SU-DHL-6 (cell line): Measurements from ENCODE around the gene ARMS2.

Experiments
- H2AFZ ChIP-seq: fragments of 200-600 bp; sonication (generic); 2 replicates; pipeline ENCODE4 v1.6.1; 2014; ENCODE audit warnings: low read depth, mild to moderate bottlenecking, moderate library complexity, mixed read lengths, antibody characterized with exemption, low read length; ENCODE audit not compliant: severe bottlenecking
- H3F3A ChIP-seq: fragments of 200-600 bp; shearing (Covaris generic); 2 replicates; pipeline ENCODE4 v1.6.0; 2016; ENCODE audit warnings: antibody characterized with exemption, mild to moderate bottlenecking; ENCODE audit not compliant: insufficient read depth
- H3K27ac ChIP-seq: fragments of 200-600 bp; sonication (generic); 2 replicates; pipeline ENCODE4 v1.5.1; 2016; ENCODE audit warnings: low read depth, mild to moderate bottlenecking, low read length, moderate library complexity, mixed read lengths
- H3K27me3 ChIP-seq: fragments of 200-600 bp; sonication (generic), shearing (Covaris generic); 2 replicates; pipeline ENCODE4 v1.6.0; 2014; ENCODE audit warnings: mild to moderate bottlenecking, low read length
- H3K36me3 ChIP-seq: fragments of 200-600 bp; sonication (generic); 2 replicates; pipeline ENCODE4 v1.6.1; 2014; ENCODE audit warnings: mild to moderate bottlenecking, low read length, mixed read lengths
- H3K4me2 ChIP-seq: fragments of 300-600, 200-600 bp; shearing (Covaris generic), sonication (generic); 2 replicates; pipeline ENCODE4 v1.6.0; 2014; ENCODE audit warnings: low read length, low read depth, mild to moderate bottlenecking; ENCODE audit not compliant: poor library complexity, severe bottlenecking
- H3K4me3 ChIP-seq: fragments of 200-600 bp; sonication (generic); 2 replicates; pipeline ENCODE4 v1.5.1; 2014; ENCODE audit warnings: antibody characterized with exemption, low read length, mild to moderate bottlenecking, mixed read lengths; ENCODE audit not compliant: insufficient read depth, poor library complexity, severe bottlenecking
- H3K79me2 ChIP-seq: fragments of 200-600 bp; sonication (generic); 2 replicates; pipeline ENCODE4 v1.6.1; 2014; ENCODE audit warnings: mild to moderate bottlenecking, low read length, moderate library complexity; ENCODE audit not compliant: insufficient read depth
- H3K9ac ChIP-seq: fragments of 200-600 bp; sonication (generic); 2 replicates; pipeline ENCODE4 v1.7.0; 2014; ENCODE audit warnings: mild to moderate bottlenecking, low read length
- H3K9me2 ChIP-seq: fragments of 200-600 bp; sonication (generic); replicated peaks from 2 replicates; pipeline ENCODE4 v1.6.1; 2014; ENCODE audit warnings: low read length; ENCODE audit not compliant: insufficient read depth
- H3K9me3 ChIP-seq: fragments of 200-600 bp; sonication (generic); 2 replicates; pipeline ENCODE4 v1.6.1; 2014; ENCODE audit warnings: low read length, mixed read lengths; ENCODE audit not compliant: insufficient read depth
- H4K20me1 ChIP-seq: fragments of 200-600 bp; sonication (generic); 2 replicates; pipeline ENCODE4 v1.6.1; 2014; ENCODE audit warnings: low read depth, mild to moderate bottlenecking, antibody characterized with exemption, low read length, moderate library complexity, mixed read lengths
- EZH2phosphoT487 ChIP-seq: fragments of 200-600 bp; sonication (generic), shearing (Covaris generic); conservative IDR thresholded peaks from 2 replicates; pipeline ENCODE4 v1.6.1; 2018; ENCODE audit warnings: mild to moderate bottlenecking, antibody characterized with exemption, low read length, moderate library complexity, mixed read lengths
- TF ChIP-seq, protein P1 (sequence below): fragments of 200-600 bp; sonication (generic); IDR thresholded peaks from one replicate; pipeline ENCODE4 v1.5.1; 2017; ENCODE audit warnings: antibody characterized with exemption, mild to moderate bottlenecking, low read length, moderate library complexity; ENCODE audit not compliant: insufficient read depth, poor library complexity, severe bottlenecking

Gene ARMS2

DNA sequence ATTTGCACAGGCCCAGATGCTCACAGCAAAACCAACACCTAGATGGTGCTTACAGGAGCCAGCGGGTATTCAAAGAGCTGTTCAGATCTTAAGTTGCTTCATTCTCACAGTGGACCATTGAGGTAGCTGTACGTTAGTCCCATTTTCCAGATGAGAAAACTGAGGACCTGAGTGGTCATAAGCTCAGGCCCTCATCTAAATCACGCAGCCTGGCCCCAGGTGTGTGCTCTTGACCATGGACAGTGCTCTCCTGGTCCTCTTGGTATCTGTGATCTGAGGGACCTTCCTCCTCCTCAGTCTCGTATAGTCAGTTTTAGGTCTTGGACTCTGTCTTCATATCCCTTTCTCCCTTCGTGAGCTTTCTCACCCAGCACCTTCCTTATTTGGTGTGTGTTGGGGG lies 50.6 kb downstream of the ARMS2 start:
- Histone ChIP-seq H2AFZ (no peak overlapping the region), H3K4me3 (no peak overlapping the region), H3K9ac (no peak overlapping the region), H3K9me2 (no peaks in the 10 kb centered on the region), H3K27ac (no peak overlapping the region), H3K27me3 (no peaks in the 10 kb centered on the region), H4K20me1 (no peaks in the 10 kb centered on the region), H3K36me3 (no peaks in the 10 kb centered on the region), H3K79me2 (no peaks in the 10 kb centered on the region), H3K9me3 (no peaks in the 10 kb centered on the region), H3F3A (no peaks in the 10 kb centered on the region), H3K4me2 (no peak overlapping the region)
- no peak for TF ChIP-seq EZH2phosphoT487
- TF ChIP-seq, protein P1, sequence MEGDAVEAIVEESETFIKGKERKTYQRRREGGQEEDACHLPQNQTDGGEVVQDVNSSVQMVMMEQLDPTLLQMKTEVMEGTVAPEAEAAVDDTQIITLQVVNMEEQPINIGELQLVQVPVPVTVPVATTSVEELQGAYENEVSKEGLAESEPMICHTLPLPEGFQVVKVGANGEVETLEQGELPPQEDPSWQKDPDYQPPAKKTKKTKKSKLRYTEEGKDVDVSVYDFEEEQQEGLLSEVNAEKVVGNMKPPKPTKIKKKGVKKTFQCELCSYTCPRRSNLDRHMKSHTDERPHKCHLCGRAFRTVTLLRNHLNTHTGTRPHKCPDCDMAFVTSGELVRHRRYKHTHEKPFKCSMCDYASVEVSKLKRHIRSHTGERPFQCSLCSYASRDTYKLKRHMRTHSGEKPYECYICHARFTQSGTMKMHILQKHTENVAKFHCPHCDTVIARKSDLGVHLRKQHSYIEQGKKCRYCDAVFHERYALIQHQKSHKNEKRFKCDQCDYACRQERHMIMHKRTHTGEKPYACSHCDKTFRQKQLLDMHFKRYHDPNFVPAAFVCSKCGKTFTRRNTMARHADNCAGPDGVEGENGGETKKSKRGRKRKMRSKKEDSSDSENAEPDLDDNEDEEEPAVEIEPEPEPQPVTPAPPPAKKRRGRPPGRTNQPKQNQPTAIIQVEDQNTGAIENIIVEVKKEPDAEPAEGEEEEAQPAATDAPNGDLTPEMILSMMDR: no peak

DNA sequence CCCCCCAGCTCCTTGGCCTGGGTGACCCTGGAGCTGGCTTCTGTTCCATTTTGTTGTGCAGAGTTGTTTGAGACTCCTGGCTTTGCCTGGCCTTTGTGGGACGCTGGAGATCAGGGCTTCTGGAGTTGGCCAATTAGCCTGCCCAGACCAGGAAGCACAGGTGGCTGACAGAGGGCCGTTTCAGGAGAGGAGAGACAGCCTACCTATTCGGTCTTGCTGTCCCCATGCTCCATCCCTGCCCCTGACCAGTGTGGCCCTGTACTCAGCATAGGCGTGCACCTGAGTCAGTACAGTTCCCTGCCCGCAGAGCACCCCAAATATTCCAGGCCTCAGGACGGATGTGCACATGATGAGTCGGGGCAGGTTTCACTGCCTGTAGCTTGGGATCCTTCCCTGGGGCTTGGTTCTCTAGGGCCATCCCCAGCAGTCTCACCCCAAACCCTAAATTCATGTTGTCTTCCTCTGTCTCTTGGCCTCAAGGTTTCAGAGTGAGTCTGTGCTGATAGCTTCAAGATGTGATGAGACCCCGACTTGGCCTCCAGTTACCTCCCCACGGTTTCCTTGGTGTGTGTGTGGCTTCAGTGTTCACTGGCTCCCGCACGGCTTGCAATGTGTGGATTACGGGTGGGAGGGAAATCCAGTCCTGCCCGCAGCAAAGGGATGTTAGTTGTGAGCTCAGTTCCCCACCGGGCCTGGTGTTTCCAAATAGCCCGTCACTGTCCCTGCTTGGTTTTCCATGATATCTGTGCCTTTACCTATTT lies 51.6 kb downstream of the ARMS2 start:
- H3K4me3 ChIP-seq: no peak overlapping the region
- no peak overlapping the region for H3K4me2 ChIP-seq
- no peaks in the 10 kb centered on the region for H3F3A ChIP-seq
- no peaks in the 10 kb centered on the region for H4K20me1 ChIP-seq
- H3K36me3 ChIP-seq: no peaks in the 10 kb centered on the region
- no peak overlapping the region for H3K9ac ChIP-seq
- no peak overlapping the region for H2AFZ ChIP-seq
- H3K9me2 ChIP-seq: no peaks in the 10 kb centered on the region
- no peaks in the 10 kb centered on the region for H3K27me3 ChIP-seq
- no peak overlapping the region for H3K27ac ChIP-seq
- H3K9me3 ChIP-seq: no peaks in the 10 kb centered on the region
- no peaks in the 10 kb centered on the region for H3K79me2 ChIP-seq
- TF ChIP-seq, protein P1: no peak
- no peak for TF ChIP-seq EZH2phosphoT487
